DOHH2 (cell line): ENCODE results near the gene GINS2.

Experiments
- CTCF ChIP-seq: fragments of 200-600 bp; sonication (generic); IDR thresholded peaks from one replicate; pipeline ENCODE4 v1.5.1; 2014; ENCODE audit warnings: antibody characterized with exemption, mild to moderate bottlenecking, low read depth, low read length; ENCODE audit not compliant: poor library complexity, severe bottlenecking
- EZH2phosphoT487 ChIP-seq: fragments of 200-600 bp; sonication (generic); IDR thresholded peaks from 2 replicates; pipeline ENCODE4 v1.6.1; 2017; ENCODE audit warnings: borderline replicate concordance, mild to moderate bottlenecking, antibody characterized with exemption, low read length, moderate library complexity, mixed read lengths

- no peak for TF ChIP-seq EZH2phosphoT487
- no peak for TF ChIP-seq CTCF
These were observed 61.1 kb downstream of the GINS2 start for GRCh38 chr16:85627526-85628264.
